Neural crest cell (in vitro differentiated cells): ENCODE results near the gene FBXL7. TPM values are rescaled to one million over a fixed set of nuclear protein-coding genes. Genes with fewer than 3 reads are reported as not detected.

ENCODE experiments used
- DNase-seq: peaks from one replicate; pipeline ENCODE4 v3.0.0; 2021; ENCODE audit warnings: low read depth, mixed read lengths, low spot score
- H3K27ac Mint-ChIP-seq: one replicate; pipeline ENCODE4 v1.8.0; 2021; ENCODE audit warnings: mild to moderate bottlenecking, mixed read lengths; ENCODE audit not compliant: unreplicated experiment
- H3K27me3 Mint-ChIP-seq: 2 replicates; pipeline ENCODE4 v1.8.0; 2021; ENCODE audit warnings: low read depth, mild to moderate bottlenecking, mixed read lengths
- H3K36me3 Mint-ChIP-seq: 2 replicates; pipeline ENCODE4 v1.8.0; 2021; ENCODE audit warnings: low read depth, mild to moderate bottlenecking, mixed read lengths
- H3K4me1 Mint-ChIP-seq: 2 replicates; pipeline ENCODE4 v1.8.0; 2021; ENCODE audit warnings: mixed read lengths
- H3K4me3 Mint-ChIP-seq: one replicate; pipeline ENCODE4 v1.8.0; 2021; ENCODE audit warnings: mild to moderate bottlenecking, mixed read lengths
- H3K9me3 Mint-ChIP-seq: 2 replicates; pipeline ENCODE4 v1.8.0; 2021; ENCODE audit warnings: mixed read lengths
- total RNA-seq: library from RNA; stranded (reverse); gene quantifications from 2 replicates; pipeline ENCODE4 v1.2.1, GENCODE V29; 2021
- TF ChIP-seq, protein P1 (sequence below): fragments of 200-600 bp; sonication (generic); conservative IDR thresholded peaks from 2 replicates; pipeline ENCODE4 v1.5.0; 2021; ENCODE audit warnings: antibody characterized with exemption, mild to moderate bottlenecking

The FBXL7 gene
- total RNA-seq, 1 donor from 2014 or later = 20.8 TPM

- H3K36me3 Mint-ChIP-seq = peaks cover 6% of the 10 kb centered on the region
- H3K27ac Mint-ChIP-seq = no peak overlapping the region
- TF ChIP-seq, protein P1, sequence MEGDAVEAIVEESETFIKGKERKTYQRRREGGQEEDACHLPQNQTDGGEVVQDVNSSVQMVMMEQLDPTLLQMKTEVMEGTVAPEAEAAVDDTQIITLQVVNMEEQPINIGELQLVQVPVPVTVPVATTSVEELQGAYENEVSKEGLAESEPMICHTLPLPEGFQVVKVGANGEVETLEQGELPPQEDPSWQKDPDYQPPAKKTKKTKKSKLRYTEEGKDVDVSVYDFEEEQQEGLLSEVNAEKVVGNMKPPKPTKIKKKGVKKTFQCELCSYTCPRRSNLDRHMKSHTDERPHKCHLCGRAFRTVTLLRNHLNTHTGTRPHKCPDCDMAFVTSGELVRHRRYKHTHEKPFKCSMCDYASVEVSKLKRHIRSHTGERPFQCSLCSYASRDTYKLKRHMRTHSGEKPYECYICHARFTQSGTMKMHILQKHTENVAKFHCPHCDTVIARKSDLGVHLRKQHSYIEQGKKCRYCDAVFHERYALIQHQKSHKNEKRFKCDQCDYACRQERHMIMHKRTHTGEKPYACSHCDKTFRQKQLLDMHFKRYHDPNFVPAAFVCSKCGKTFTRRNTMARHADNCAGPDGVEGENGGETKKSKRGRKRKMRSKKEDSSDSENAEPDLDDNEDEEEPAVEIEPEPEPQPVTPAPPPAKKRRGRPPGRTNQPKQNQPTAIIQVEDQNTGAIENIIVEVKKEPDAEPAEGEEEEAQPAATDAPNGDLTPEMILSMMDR = no peak
- DNase-seq = no peak
- peaks cover 3% of the 10 kb centered on the region for H3K9me3 Mint-ChIP-seq
- H3K4me3 Mint-ChIP-seq = no peak overlapping the region
- no peaks in the 10 kb centered on the region for H3K27me3 Mint-ChIP-seq
- peaks cover 12% of the 10 kb centered on the region for H3K4me1 Mint-ChIP-seq
Measured at GRCh38 chr5:15833365-15833764, 333.4 kb downstream of the FBXL7 start.

DNA sequence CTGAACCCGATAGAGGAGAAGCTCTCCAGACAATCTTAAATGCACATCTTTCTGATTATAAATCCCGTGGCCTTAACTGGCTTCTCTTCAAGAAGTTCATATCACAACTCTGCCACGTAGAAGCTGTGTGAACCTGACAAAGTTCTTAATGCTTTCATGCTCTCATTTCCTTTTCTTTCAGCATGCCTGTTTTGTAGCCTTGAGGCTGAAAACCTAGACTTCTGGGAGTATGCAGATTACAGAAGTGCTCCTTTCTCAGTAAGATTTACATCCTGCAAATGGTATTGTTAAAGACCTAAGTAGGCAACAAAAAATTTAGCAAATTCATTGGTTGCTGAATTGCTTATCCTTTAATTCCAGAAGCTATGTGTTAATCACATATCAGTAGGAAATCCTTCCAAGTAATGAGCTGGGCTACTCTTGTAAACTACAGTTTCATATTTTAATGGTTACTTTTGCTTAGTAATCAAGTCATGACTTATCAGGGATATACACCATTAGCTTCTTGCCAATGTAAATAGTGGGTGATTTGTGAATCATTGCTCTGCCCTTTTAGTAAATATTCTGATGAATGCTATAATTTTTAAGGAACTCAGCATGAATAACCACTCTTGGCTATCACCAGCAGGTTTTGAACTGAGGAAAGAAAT, 334.7 kb downstream of the FBXL7 start:
- H3K9me3 Mint-ChIP-seq = peaks cover 3% of the 10 kb centered on the region
- H3K4me1 Mint-ChIP-seq = peaks cover 12% of the 10 kb centered on the region
- H3K36me3 Mint-ChIP-seq = peaks cover 6% of the 10 kb centered on the region
- no peak overlapping the region for H3K4me3 Mint-ChIP-seq
- TF ChIP-seq, protein P1 = no peak
- DNase-seq = no peak
- H3K27me3 Mint-ChIP-seq = no peaks in the 10 kb centered on the region
- H3K27ac Mint-ChIP-seq = no peak overlapping the region

- H3K4me1 Mint-ChIP-seq = peaks cover 12% of the 10 kb centered on the region
- H3K36me3 Mint-ChIP-seq = peaks cover 6% of the 10 kb centered on the region
- no peaks in the 10 kb centered on the region for H3K27me3 Mint-ChIP-seq
- H3K27ac Mint-ChIP-seq = no peak overlapping the region
- TF ChIP-seq, protein P1 = no peak
- H3K9me3 Mint-ChIP-seq = peaks cover 6% of the 10 kb centered on the region
- no peak overlapping the region for H3K4me3 Mint-ChIP-seq
- no peak for DNase-seq
Measured at GRCh38 chr5:15835514-15835913, 335.5 kb downstream of the FBXL7 start.

DNA sequence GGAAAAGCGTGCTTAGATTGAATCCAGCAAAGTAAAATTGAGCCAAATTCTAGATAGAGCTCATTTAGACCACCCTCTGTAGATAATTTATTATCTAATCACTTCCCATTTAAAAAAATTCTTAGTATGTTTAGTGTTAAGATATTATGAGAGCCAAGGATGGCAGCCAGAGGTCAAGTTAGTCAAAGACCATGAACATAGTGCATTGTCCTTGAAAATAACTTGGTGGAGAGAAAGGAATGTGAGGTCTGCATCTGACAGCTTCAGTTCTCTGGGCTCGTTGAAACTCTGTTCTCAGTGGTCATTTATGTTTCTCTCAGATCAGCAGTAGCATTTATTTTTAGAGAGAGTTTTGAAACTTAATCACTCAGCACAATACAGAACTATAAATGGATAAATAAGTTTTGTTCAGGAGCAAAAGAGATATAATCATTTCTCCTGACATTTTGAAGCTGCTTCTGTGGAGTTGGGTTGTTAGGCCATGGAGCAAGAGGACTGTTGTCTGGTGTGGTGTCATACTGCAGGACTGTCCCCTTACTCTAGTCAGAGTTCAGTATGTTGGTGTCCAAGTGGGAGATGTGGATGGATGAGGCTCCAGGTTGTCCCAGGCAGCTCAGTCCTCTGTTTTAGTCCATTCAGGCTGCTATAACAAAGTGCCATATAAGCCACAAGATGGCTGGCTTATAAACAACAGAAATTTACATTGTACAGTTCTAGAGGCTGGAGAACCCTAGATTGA, 337.7 kb downstream of the FBXL7 start:
- Mint-ChIP-seq H3K4me1 (peaks cover 12% of the 10 kb centered on the region), H3K27me3 (no peaks in the 10 kb centered on the region), H3K27ac (peak overlapping the region; percentile 83), H3K4me3 (no peak overlapping the region), H3K9me3 (peaks cover 11% of the 10 kb centered on the region), H3K36me3 (peaks cover 16% of the 10 kb centered on the region)
- DNase-seq = no peak
- TF ChIP-seq, protein P1 = no peak

- Mint-ChIP-seq H3K36me3 (peaks cover 16% of the 10 kb centered on the region), H3K27me3 (no peaks in the 10 kb centered on the region), H3K4me1 (peaks cover 5% of the 10 kb centered on the region), H3K4me3 (no peak overlapping the region), H3K27ac (no peak overlapping the region), H3K9me3 (peaks cover 9% of the 10 kb centered on the region)
- no peak for DNase-seq
- TF ChIP-seq, protein P1 = no peak
Measured at GRCh38 chr5:15844253-15844652, 344.3 kb downstream of the FBXL7 start.
